Uterus (tissue), 2 donors: ENCODE results near the gene RIBC2.

Experiments
- CTCF ChIP-seq, 4 experiments: fragments of 200-600 bp in 2 of 4; fragments of 450-650 bp in 2 of 4; sonication (generic) in 2 of 4; IDR thresholded peaks; one replicate each; pipeline ENCODE4 v1.5.1; 2016 to 2019; ENCODE audit warnings: antibody characterized with exemption in 4 of 4, mild to moderate bottlenecking in 2 of 4, moderate library complexity in 1 of 4
- POLR2A ChIP-seq, 2 donors: fragments of 450-650 bp; IDR thresholded peaks; one replicate each; pipeline ENCODE4 v1.6.1; 2016; ENCODE audit warnings: antibody characterized with exemption in 2 of 2, mild to moderate bottlenecking in 1 of 2, moderate library complexity in 1 of 2

- no peak for TF ChIP-seq CTCF (IDR thresholded peaks at IDR 0.05)
- TF ChIP-seq POLR2A (IDR thresholded peaks at IDR 0.05): no peak
Measured at GRCh38 chr22:45452565-45453379, 39.3 kb downstream of the RIBC2 start.
